IPS DF 6.9 (cell line): ENCODE measurements around the gene SELENOW.
"Not testable (repeated sequence)": the region's sequence is repeated elsewhere in the genome, so short reads cannot be mapped to it uniquely, and the experiment has no call there.

Source experiments
- DNase-seq: peaks from one replicate; pipeline ENCODE4 v3.0.0-alpha.2; 2013; ENCODE audit warnings: low read depth, low spot score
- H3K27ac ChIP-seq: one replicate; pipeline ENCODE4 v1.5.1; 2013; ENCODE audit warnings: low read length, control low read depth
- H3K27me3 ChIP-seq: 2 replicates; pipeline ENCODE4 v1.6.1; 2013; ENCODE audit warnings: mild to moderate bottlenecking, low read length; ENCODE audit not compliant: control insufficient read depth, insufficient read depth
- H3K36me3 ChIP-seq: 2 replicates; pipeline ENCODE4 v1.6.1; 2013; ENCODE audit warnings: low read length; ENCODE audit not compliant: control insufficient read depth, insufficient read depth
- H3K4me1 ChIP-seq: 2 replicates; pipeline ENCODE4 v1.6.1; 2013; ENCODE audit warnings: low read length; ENCODE audit not compliant: control insufficient read depth, insufficient read depth
- H3K4me3 ChIP-seq: 2 replicates; pipeline ENCODE4 v1.5.1; 2013; ENCODE audit warnings: mild to moderate bottlenecking, low read length
- H3K9me3 ChIP-seq: 2 replicates; pipeline ENCODE4 v1.6.1; 2013; ENCODE audit warnings: low read length, inconsistent platforms; ENCODE audit not compliant: control insufficient read depth, insufficient read depth
- WGBS: extraction: QIAGEN DNeasy Blood & Tissue Kit; methylation state at CpG from one replicate; pipeline ENCODE4 v1.1.7; 2013; ENCODE audit warnings: mixed read lengths, missing lambda C conversion rate; ENCODE audit not compliant: insufficient read length, insufficient coverage; 5-methylcytosine and 5-hydroxymethylcytosine counted together

Gene SELENOW

DNA sequence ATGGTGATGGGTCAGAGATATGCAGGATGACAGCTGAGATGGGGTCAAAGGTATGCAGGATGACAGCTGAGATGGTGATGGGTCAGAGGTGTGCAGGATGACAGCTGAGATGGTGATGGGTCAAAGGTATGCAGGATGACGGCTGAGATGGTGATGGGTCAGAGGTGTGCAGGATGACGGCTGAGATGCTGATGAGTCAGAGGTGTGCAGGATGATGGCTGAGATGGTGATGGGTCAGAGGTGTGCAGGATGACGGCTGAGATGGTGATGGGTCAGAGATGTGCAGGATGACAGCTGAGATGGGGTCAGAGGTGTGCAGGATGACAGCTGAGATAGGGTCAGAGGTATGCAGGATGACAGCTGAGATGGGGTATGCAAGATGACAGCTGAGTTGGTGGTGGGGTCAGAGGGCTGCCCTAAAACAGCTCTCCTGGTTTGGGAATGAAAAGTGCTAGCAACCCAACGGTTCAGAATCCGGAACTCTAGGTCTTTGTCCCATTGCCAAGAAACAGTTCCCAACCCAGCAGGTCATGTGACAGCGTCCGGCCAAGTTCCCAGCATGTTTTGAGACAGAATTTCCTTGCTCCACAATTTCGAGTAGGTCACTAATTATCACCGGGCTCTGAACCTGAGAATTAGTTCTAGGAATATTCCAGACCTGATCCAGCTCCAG, 3.2 kb downstream of the SELENOW start:
- peaks cover 27% of the 10 kb centered on the region for H3K36me3 ChIP-seq
- WGBS, result no CpG with 5 or more reads among the region's 9 CpGs
- no peaks in the 10 kb centered on the region for H3K9me3 ChIP-seq
- no peaks in the 10 kb centered on the region for H3K27me3 ChIP-seq
- H3K4me3 ChIP-seq, result no peak overlapping the region
- peaks cover 3% of the 10 kb centered on the region; the same call in 1 of the 2 replicates for H3K4me1 ChIP-seq
- no peak overlapping the region for H3K27ac ChIP-seq
- no peak for DNase-seq

DNA sequence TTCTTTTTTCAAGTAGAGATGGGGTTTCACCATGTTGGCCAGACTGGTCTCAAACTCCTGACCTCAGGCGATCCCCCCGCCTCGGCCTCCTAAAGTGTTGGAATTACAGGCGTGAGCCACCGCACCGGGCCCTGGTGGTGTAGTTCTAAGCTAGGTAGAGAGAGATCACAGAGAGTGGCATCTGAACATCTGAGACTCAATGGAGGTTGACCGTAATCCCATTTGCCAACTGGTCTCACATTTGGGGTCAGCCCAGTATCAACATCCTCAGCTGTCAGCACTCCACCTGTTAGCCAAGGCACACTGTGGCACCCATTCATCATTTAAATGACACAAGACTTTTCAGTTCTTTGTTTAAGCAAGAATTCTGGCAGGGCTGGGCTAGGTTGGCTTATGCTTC, 8.1 kb downstream of the SELENOW start:
- H3K4me3 ChIP-seq, result no peak overlapping the region
- peaks cover 18% of the 10 kb centered on the region for H3K36me3 ChIP-seq
- no peak for DNase-seq
- H3K27ac ChIP-seq, result no peak overlapping the region
- H3K27me3 ChIP-seq, result no peaks in the 10 kb centered on the region
- no peaks in the 10 kb centered on the region for H3K9me3 ChIP-seq
- no peaks in the 10 kb centered on the region for H3K4me1 ChIP-seq
- no CpG with 5 or more reads among the region's 7 CpGs for WGBS

DNA sequence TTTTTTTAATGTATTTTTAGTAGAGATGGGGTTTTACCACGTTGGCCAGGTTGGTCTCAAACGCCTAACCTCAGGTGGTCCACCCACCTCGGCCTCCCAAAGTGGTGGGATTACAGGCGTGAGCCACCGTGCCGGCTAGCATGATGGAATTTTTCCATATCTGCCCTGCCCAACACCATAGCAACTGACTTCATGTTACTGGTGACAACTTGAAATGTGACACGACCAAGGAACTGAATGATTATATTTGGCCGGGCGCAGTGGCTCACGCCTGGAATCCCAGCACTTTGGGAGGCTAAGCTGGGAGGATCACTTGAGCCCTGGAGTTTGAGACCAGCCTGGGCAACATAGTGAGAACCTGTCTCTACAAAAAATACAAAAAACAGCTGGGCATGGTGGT, 8.8 kb downstream of the SELENOW start:
- not testable (repeated sequence) for H3K27ac ChIP-seq, H3K27me3 ChIP-seq, H3K4me3 ChIP-seq, H3K9me3 ChIP-seq, H3K4me1 ChIP-seq, DNase-seq
- H3K36me3 ChIP-seq, result peaks cover 10% of the 10 kb centered on the region; the same call in 1 of the 2 replicates
- no CpG with 5 or more reads among the region's 10 CpGs for WGBS

DNA sequence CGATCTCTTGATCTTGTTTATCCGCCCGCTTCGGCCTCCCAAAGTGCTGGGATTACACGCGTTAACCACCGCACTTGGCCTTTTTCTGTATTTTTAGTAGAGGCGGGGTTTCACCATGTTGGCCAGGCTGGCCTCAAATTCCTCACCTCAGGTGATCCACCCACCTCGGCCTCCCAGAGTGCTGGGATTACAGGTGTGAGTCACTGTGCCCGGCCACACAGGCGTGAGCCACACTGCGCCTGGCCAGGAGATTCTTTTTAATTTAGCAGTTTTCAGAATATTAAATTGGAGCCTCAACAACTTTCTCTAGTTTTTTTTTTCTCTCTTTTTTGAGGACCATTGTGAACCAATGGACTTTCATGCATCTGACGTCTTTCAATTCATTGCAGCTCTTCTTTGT, 11.3 kb downstream of the SELENOW start:
- WGBS, result no CpG with 5 or more reads among the region's 13 CpGs
- not testable (repeated sequence) for H3K4me3 ChIP-seq, H3K36me3 ChIP-seq, H3K27ac ChIP-seq, DNase-seq, H3K27me3 ChIP-seq, H3K4me1 ChIP-seq, H3K9me3 ChIP-seq

- peaks cover 3% of the 10 kb centered on the region; the same call in 1 of the 2 replicates for H3K36me3 ChIP-seq
- H3K9me3 ChIP-seq, result no peaks in the 10 kb centered on the region
- no peak overlapping the region for H3K27ac ChIP-seq
- no peak for DNase-seq
- no peaks in the 10 kb centered on the region for H3K4me1 ChIP-seq
- WGBS, result no CpG with 5 or more reads among the region's 10 CpGs
- no peaks in the 10 kb centered on the region for H3K27me3 ChIP-seq
- H3K4me3 ChIP-seq, result no peak overlapping the region
These were observed 11.9 kb downstream of the SELENOW start for GRCh38 chr19:47790398-47790814.

DNA sequence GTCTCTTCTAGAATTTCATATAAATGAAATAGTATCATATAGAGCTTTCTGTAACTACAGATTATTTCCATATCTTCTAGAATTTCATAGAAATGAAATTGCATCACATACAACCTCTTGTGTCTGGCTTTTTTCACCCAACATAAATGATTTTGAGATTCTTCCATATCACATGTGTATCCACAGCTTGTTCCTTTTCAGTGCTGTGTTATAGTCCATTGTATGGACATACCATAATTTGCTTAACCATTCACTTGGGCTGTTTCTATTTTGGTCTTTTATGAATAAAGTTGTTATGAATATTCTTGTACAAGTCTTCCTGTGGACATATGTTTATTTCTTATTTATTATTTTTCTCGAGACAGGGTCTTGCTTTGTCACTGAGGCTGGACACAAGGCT, 14.1 kb downstream of the SELENOW start:
- Histone ChIP-seq H3K27ac (no peak overlapping the region), H3K4me3 (no peak overlapping the region), H3K9me3 (no peaks in the 10 kb centered on the region), H3K36me3 (no peaks in the 10 kb centered on the region), H3K27me3 (no peaks in the 10 kb centered on the region), H3K4me1 (no peaks in the 10 kb centered on the region)
- no CpG with 5 or more reads among the region's 1 CpG for WGBS
- no peak for DNase-seq

- no CpG with 5 or more reads among the region's 18 CpGs for WGBS
- no peak for DNase-seq
- Histone ChIP-seq H3K27ac (no peak overlapping the region), H3K4me1 (no peaks in the 10 kb centered on the region), H3K9me3 (no peaks in the 10 kb centered on the region), H3K36me3 (no peaks in the 10 kb centered on the region), H3K27me3 (no peaks in the 10 kb centered on the region), H3K4me3 (no peak overlapping the region)
These were observed 16.0 kb downstream of the SELENOW start for GRCh38 chr19:47794526-47794925.

GRCh38 chr19:47796785-47797184, 18.3 kb downstream of the SELENOW start:
- no peak overlapping the region for H3K27ac ChIP-seq
- H3K4me1 ChIP-seq, result no peaks in the 10 kb centered on the region
- WGBS, result no CpG with 5 or more reads among the region's 2 CpGs
- H3K9me3 ChIP-seq, result no peaks in the 10 kb centered on the region
- no peak overlapping the region for H3K4me3 ChIP-seq
- H3K36me3 ChIP-seq, result no peaks in the 10 kb centered on the region
- no peak for DNase-seq
- H3K27me3 ChIP-seq, result no peaks in the 10 kb centered on the region

- Histone ChIP-seq H3K36me3 (no peaks in the 10 kb centered on the region), H3K9me3 (no peaks in the 10 kb centered on the region), H3K27me3 (no peaks in the 10 kb centered on the region), H3K27ac (no peak overlapping the region), H3K4me3 (no peak overlapping the region), H3K4me1 (no peaks in the 10 kb centered on the region)
- DNase-seq, result no peak
- WGBS, result no CpG with 5 or more reads among the region's 14 CpGs
These were observed 19.7 kb downstream of the SELENOW start for GRCh38 chr19:47797996-47798903.

DNA sequence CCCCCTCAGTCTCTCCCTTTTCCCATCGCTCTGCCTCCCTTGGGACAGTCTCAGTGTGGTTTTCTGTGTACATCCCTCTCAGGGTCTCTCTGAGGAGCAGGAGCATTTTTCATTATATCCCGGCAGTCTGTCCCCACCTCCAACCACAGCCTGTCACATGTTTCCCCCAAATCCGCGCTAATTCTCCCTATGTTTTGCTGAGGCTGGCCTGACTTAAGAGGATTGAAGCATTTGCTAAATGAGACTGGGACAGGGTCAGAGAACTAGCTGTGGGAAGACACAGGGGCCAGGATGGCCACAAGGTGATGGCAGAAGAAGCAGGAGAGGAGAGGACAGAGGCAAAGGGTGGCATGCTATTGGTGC, 20.4 kb downstream of the SELENOW start:
- no peak overlapping the region for H3K4me3 ChIP-seq
- no peaks in the 10 kb centered on the region for H3K4me1 ChIP-seq
- no peak overlapping the region for H3K27ac ChIP-seq
- no peaks in the 10 kb centered on the region for H3K36me3 ChIP-seq
- H3K27me3 ChIP-seq, result no peaks in the 10 kb centered on the region
- no CpG with 5 or more reads among the region's 4 CpGs for WGBS
- H3K9me3 ChIP-seq, result no peaks in the 10 kb centered on the region
- DNase-seq, result no peak
